NB4 (cell line): ENCODE measurements around the gene UBR2.
A peak's percentile ranks its signal among the peaks of the same experiment; 100 is the strongest.

Experiments
- CTCF ChIP-seq: IDR thresholded peaks from one replicate; pipeline ENCODE4 v1.5.1; 2012; ENCODE audit warnings: low read depth, low read length
- POLR2A ChIP-seq: IDR thresholded peaks from 2 replicates; pipeline ENCODE4 v1.6.1; 2011; ENCODE audit warnings: mild to moderate bottlenecking; ENCODE audit not compliant: insufficient read length; ENCODE audit errors: extremely low read depth

- TF ChIP-seq CTCF, result peak; percentile 98
- TF ChIP-seq POLR2A, result no peak
Observed at GRCh38 chr6:42547407-42548329, 16.2 kb upstream of the UBR2 start.
